Activated CD8-positive, alpha-beta memory T cell treated with anti-CD3 and anti-CD28 coated beads for 4 hours (primary cell): Measurements from ENCODE around the gene ATP6V0C.

Source experiments
- DNase-seq, 2 donors: peaks; one replicate each; pipeline ENCODE4 v3.0.0-alpha.2; 2020; ENCODE audit warnings: low read depth in 2 of 2

Gene ATP6V0C

DNA sequence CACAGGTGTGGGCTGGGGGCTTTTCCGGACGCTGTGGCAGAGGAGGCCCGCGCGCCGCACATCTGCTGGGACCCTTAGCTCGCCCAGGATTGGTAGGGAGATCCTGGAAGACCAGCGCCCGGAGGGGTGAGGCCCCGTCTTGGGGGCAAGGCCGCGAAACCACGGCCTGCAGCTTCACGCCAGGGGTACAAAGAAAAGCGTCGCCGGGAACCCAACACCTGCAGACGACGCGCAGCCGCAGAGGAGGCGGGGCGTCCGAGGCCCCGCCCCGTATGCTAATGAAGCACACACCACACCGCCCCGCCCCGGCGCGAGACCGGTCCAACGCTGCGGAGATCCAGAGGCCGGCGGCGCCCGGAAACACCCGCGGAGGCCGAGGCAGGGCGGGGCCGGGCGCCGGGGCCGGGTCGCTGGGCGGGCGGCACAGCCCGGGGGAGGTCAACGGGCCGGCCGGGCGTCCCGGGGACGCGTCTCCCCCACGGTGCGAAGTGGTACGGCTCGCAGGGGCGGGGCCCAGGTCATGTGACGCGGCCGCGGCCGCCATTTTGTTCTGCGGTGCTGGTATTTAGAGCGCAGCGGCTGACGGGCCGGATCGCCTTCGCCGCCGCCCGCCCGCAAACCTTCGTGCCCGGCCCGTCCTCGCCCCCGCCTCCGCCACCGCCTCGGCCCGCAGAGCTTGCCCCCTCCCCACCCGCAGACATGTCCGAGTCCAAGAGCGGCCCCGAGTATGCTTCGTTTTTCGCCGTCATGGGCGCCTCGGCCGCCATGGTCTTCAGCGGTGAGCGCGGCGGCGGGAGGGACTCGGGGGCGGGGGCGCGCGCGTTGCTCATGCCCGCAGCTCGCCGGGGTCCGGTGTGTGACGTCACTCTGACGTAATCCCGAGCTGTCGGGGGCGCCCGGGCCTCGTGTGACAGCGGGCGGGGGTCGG is at the start of gene ATP6V0C:
ATP6V0C (plus strand) TSS at position 548 of the 928 bp plus-strand sequence; CDS start at position 700, 152 bp downstream.
- DNase-seq = peak; percentile 81 to 82

- no peak for DNase-seq
These were observed 49.4 kb upstream of the ATP6V0C start for GRCh38 chr16:2464333-2464732.

- no peak for DNase-seq
These were observed 47.9 kb upstream of the ATP6V0C start for GRCh38 chr16:2465653-2466415.

GRCh38 chr16:2466667-2467527 is 46.9 kb upstream of the ATP6V0C start:
- DNase-seq = no peak

DNA sequence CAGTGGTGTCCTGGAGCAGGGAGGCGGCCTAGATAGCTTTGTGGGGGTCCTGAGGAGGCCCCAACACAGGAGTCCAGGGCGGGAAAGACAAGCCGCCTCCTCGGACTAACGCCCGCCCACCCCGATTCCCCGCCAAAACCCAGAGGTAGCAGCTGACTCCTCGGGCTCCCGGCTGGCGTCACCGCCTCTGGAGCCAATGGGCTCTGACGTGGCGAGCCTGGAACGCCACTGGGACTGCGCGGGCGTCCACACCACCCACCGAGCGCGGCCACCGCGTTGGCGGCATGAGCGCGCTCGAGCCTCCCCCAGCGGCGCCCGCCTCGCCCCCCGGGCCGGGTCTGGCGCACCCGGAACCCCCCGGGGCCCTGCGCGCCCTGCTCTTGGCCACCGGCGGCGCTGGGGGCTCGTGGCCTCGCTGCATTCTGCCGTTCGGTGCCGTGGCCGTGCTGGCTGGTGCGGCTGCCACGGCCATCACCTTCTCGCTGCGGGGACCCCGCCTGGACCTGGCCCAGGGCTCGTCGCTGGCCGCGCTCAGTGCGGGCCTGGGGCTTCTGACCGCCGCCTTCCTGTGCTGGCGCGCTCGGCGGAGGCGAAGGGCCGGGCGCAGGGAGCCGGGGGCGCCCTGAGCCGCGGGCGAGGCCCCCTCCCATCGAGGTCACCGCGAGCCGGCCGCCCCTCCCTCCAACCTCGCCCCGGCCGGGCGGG is 46.1 kb upstream of the ATP6V0C start:
- DNase-seq = no peak

GRCh38 chr16:2468233-2468724 is 45.5 kb upstream of the ATP6V0C start:
- no peak for DNase-seq

DNA sequence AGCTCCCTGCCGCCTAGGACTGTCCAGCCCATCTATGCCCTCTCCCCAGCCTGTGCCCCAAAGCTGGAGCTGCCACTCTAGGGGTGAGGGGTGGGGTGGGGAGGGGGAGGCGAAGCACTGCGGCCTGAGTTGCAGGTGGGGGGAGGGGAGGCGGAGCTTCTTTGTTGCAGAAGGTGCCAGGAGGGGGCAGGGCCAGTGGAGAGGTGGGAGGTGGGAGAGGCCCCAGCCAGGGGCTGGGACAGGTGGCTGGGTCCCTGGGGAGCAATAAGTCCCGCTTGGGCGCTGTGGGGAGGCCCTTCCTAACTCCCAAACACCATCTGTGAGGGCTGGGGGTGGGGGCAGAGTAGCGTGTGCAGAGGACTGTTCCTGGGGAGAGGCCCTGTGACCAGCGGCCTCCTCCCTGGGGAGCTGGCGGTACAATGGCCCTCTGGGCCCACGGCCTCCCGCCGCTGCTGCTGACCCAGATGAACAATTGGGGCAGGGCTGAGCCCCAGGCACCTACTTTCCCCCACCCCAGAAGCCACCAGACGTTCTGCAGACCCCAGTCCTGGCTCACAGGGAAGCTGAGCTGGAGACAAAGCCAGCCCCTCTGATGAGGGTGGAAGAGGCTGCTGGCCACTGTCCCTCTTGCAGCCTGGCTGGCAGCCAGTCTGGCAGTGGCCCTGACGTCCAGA is 44.9 kb upstream of the ATP6V0C start:
- DNase-seq = no peak

- DNase-seq = no peak
These were observed 44.1 kb upstream of the ATP6V0C start for GRCh38 chr16:2469399-2470233.

DNA sequence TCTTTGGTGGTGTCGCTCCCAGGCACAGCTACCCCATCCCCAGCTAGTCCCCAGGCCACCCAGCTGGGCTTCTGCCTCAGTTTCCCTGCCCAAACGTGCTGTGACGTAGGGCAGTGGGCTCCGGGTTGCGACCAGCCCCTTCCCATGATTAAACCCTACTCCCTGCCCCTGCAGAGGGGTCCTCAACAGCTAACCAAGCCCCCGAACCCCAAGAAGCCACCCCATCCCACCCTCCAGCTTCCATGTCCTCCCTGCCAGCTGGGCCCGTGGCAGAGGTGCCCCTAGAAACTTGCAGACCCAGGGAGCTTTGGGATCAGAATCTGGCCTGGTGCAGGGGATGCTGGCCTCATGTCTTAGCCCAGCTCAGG is 43.5 kb upstream of the ATP6V0C start:
- no peak for DNase-seq

DNA sequence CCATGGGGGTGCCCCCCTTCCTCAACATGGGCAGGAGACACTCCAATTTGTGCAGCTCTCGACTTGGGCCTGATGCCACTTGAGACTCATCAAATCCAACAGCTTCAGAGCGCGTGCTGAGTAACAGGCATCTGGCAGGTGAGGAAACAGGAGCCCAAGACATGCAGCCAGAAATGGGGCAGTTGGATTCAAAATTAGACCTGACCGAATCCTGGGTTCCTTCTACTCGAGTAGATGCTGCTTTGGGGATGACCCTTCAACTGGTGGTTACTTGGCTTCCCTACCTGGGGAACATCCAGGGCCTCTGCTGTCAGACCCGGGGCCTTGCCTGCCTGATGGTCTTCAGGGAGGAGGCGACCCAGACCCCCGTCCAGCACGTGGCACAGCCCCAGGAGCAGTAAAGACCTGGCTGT is 43.1 kb upstream of the ATP6V0C start:
- DNase-seq = no peak

- DNase-seq = no peak
These were observed 42.6 kb upstream of the ATP6V0C start, which contains the start of gene NTN3 for GRCh38 chr16:2471016-2471652. Gene NTN3, plus strand, starts transcription at chr16:2471297. Its CDS starts 405 bp downstream, at chr16:2471702.

- no peak for DNase-seq
These were observed 41.9 kb upstream of the ATP6V0C start for GRCh38 chr16:2471653-2472487.

- DNase-seq = no peak
These were observed 41.3 kb upstream of the ATP6V0C start for GRCh38 chr16:2472488-2472864.

- DNase-seq = no peak
These were observed 40.8 kb upstream of the ATP6V0C start for GRCh38 chr16:2472885-2473445.

- no peak for DNase-seq
These were observed 40.3 kb upstream of the ATP6V0C start for GRCh38 chr16:2473446-2473926.

GRCh38 chr16:2473999-2474876 is 39.5 kb upstream of the ATP6V0C start:
- peak; percentile 12 to 14 for DNase-seq
